Fibroblast of skin of scalp (primary cell): ENCODE data around the gene ERFL.

Source experiments
- DNase-seq: peaks from one replicate; pipeline ENCODE4 v3.0.0-alpha.2; 2013

The ERFL gene

DNA sequence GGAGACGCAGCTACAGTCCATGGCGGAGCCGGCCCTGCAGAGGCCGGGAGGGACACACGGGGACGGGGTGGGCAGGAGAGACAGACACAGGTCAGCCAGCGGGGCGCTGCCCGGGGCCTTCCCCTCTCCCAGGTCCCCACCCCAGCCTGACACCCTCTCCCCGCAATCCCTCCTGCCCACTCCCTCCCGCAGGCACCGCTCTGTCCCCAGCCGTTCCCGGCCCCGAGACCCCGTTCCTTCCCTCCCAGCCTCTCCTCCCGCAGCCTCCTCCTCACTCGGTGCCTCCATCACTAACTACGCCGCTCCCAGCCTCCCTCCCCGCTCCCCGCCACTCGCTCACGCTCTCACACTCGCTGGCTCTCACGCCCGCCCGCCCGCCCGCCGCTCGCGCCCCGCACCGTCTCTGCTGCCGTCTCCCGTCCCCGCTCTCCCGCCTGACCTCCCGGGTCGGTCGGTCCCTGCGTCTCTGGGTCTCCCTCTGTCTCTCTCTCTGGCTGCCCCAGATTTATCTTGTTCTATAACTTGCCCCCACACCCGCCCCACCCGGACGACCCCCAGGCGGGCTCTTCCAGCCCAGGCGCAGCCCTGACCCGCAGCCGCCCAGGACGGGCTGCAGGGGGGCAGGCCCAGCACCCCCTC lies 15.2 kb downstream of the ERFL start:
- no peak for DNase-seq

DNA sequence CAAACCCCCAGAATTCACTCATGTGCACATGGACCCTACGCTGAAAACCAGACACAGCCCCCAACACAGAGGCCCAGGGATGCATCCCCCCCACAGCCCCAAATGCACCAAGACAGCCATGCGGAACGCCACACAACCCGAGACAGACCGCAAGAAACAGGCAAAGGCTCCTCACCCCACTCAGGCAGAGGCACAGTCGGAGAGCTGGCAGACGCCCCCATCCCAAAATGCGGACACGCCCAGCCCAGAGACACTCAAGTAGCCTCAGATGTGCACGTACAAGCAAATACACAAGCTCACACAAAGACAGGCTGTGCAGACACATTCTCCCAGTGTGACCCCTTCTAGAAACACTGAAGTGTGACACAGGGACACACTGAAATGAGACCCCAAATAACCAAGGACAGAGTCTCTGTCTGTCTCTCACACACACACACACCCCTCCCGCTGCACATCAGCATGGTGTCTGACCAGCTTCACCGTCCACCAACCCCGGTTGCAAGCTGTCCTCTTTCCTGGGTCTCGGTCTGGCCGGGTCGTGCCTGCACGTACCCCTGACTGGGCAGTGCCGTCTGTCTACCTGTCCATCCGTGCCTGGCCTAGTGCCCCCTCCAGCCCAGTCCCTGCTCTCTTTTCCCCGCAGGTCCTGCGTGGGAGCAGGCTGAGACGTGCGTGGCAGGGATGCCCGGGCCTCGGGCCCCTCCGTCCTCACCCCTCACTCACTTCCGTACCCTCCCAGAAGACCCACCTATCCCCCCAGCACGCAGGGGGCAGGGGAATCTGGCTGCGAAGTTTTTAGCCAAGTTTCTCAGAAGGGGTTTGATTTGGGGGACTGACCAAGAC lies 16.1 kb downstream of the ERFL start:
- no peak for DNase-seq

DNA sequence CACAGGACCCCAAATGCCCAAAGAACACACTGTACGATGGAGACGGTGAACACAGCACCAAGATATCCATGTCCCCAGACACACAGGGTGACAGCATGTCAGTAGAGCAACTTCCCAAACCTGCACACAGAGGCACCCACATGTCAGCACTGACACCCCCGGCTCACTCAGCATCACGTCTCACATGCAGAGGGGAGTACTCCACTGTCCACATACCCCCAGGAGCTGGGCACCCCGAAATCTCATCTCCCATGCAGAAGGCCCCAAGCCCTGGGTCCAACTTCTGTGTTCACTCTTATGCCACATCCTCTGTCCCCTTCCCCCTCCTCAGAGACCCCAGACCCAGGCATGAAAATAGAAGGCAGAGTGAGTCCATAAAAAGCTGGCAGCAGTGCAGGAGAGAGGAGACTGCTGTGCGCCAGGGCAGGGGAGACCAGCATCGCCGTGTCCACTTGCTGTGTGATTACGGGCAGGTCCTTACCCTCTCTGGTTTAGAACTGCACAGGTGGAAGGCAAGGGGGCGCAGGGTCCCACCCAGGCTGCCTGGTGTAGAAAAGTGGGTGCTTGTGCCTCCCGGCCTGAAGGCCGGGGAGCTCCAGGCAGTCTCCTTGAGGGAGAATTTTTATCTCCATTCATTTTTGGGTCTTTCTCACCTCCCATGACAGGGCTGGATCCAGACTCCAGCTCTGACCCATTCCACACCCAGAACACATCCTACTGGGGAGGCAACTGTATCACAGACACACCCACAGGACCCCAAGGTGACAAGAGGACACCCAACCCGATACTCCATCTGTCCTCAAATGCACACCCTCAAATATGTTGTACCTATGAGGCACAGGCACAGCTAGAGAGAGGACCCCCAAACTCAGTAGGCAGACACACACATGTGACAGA lies 17.0 kb downstream of the ERFL start:
- no peak for DNase-seq

DNA sequence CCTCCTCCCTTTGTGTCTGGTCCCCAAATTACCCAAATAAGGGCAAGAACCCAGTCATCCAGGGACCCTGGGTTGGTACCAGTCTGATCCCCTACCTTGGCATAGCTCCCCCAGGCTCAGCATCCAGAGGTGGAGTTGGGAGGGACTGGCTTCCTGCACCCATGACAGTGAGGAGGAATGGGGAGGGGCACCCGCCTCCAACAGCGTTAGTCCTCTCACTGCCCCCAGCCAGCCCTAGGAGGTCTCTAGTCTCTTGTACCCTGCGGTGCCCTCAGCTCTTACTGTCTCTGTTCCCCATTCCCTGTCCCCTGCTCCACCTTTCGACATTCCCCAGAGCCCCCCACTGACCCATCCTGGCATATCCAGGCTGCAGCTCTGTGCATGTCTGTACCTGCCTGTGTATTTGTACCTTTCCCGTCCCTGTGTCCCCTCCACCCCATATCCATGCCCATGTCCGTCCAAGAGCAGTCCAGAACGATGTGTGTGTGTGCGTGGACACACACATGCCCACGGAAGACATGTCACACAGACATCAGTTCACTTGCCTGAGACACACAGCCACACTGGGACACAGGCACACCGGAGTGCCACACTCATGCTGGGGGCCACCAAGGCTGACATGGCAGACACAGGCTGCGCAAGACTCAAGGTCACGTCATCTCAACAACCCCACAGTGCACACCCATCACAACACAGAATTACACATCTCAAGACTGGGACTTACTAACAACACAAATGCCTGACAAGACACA lies 17.8 kb downstream of the ERFL start:
- DNase-seq = no peak

DNA sequence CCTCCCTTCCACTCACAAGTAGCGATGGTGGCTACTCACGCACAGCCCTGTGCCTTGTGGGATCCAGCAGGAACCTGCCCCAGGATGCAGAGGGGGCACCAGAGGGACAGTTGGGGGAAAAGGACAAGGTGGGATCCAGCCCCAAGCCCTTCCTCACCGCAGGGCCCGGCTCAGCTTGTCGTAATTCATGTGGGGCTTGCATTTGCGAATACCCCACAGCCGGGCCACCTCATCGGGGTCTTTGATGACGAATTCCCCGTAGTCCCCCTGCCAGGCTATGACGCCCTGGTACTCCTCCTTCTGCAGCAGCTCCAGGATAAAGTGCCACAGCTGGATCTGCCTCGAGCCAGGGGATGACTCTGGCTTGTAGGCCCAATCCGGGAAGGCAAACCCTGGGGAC lies 18.5 kb downstream of the ERFL start:
- no peak for DNase-seq

DNA sequence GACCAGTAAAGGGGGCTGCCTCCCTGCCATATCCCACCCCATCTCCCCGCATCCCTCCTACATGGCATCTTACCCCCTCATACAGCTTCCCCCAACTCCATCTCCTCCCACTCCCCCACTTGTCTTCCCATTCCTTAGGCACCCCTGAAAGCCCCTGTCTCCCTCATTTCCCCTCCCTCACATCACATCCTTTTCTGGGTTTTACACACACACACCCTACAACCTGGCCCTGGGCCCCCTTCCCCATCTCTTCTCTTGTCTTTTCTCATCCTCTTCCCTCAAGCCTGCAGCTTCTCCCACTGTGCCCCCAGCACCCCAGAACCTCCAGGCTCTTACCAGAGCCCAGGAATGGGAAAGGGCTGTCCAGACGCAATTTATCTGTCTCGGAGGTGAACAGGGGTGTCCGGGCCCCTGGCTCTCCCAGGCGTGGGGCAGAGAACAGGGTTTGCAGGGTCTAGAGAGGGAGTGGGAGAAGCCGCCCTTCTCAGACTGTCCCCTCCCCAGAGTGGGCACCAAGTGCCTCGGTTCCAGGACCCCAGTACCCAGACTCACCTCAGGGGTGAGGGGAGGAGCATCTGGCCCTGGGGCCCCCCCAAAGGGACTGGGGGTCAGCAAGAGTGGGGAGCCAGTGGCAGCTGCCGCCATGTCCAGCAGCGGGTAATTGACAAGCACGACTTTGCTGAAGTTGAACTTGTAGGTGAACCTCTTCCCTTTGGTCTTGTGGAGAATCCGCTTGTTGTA lies 19.4 kb downstream of the ERFL start:
- no peak for DNase-seq

DNA sequence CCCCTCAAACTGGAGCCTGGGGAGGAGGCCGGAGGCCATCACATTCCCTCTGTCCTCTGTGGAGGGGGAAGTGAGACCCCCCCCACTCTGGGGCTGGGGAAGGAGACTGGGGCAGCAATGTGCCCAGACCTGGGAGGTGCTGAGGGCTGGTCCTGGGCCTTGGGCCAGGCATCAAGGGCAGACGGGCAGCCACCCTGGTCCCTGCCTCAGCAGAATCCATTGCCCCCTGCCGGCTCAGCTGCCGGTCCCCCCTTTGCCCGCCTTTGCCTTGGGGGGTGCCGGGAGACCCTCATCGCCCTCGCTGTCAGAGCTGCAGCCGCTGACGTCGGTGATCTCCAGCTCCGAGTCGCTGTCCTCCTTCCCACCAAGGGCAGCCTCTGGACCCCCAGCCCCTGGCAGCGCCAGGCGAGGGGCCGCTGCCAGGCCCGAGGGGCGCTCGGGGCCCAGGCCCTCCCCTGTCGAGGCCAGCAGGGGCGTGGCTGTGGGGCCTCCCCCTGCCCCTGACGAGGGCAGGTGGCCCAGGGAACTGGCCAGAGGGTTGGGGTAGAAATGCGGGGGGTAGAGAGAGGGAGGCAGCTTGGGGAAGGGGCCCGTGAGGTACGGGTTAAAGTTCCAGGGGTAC lies 20.1 kb downstream of the ERFL start:
- DNase-seq = no peak

DNA sequence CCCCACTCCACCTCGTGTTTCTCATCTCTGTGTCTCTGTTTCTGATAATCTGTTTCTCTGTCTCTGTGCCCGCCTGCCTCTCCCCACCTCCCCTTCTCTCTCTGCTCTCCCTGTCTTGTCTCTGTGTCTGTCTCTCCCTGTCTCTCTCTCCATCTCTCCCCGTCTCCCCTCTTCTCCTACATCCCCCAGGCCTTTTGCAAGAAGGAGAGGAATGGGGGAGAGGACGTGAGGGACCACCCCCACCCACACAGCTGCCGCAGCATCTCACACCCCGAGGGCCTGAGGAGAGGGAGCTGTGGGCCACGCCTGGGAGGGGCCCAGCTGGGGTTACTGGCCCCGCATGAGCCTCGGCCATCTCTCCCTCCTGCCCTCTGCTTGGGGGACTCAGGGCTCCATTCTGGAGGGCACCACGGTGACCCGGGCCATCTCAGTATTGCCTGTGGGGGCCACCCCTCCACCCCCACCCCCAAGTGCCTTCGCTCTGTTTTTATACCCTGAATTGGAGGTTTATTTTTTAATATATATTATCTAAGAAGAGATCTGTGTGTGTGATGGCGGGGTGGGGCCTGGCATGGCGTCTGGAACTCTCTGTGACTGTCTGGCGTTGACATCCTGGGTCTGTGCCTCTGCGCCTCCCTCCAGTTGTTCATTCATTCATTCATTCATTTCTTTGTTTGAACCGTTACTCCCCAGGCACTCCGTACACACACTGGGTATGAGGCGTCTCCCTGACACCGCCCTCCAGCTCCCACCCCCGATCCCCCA lies 21.2 kb downstream of the ERFL start:
- no peak for DNase-seq

DNA sequence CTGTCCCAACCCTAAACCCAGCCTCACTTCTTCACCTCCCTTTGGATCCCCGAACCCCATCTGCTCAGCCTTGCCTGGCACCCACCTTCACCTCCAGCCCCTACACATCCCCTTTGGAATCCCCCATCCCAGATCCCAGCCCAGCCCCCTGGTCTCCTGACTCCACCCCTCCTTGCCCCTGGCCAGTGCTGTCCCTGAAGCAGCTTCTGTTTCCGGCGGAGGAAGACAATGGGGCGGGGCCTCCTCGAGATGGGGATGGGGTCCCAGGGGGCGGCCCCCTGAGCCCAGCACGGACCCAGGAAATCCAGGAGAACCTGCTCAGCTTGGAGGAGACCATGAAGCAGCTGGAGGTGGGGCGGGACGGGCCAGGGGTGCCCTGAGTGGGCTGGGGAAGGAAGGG lies 22.0 kb downstream of the ERFL start:
- DNase-seq = no peak

DNA sequence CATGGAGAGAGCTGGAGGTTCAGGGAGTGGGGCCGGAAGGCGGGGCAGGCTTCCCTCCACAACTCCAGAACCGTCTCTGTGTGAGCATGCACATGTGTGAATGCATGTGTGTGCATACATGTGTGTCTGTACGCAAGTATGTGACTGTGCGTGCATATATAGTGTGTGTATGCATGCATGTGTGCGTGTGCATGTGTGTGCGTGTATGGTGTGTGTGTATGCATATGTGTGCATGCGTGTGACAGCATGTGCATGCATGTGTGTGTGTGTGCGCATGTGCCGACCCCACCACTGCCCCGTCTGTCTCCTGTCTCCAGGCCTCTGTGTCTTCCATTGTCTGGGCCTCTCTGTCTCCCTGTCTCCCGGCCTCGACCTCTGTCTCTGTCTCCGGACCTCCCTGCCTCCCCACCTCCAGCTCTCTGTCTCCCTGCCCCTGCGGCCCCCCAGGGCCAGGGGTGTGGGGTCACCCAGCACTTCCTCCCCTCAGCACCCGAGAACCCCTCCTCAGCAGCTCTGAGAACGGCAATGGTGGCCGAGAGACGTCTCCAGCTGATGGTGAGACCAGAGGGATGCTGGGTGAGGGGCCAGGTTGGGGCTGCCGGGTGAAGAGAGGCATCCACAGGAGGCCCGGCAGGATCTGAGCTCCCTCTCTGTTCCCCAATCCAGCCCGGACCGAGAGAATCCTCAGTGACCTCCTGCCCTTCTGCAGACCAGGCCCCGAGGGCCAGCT lies 22.8 kb downstream of the ERFL start:
- DNase-seq = no peak

DNA sequence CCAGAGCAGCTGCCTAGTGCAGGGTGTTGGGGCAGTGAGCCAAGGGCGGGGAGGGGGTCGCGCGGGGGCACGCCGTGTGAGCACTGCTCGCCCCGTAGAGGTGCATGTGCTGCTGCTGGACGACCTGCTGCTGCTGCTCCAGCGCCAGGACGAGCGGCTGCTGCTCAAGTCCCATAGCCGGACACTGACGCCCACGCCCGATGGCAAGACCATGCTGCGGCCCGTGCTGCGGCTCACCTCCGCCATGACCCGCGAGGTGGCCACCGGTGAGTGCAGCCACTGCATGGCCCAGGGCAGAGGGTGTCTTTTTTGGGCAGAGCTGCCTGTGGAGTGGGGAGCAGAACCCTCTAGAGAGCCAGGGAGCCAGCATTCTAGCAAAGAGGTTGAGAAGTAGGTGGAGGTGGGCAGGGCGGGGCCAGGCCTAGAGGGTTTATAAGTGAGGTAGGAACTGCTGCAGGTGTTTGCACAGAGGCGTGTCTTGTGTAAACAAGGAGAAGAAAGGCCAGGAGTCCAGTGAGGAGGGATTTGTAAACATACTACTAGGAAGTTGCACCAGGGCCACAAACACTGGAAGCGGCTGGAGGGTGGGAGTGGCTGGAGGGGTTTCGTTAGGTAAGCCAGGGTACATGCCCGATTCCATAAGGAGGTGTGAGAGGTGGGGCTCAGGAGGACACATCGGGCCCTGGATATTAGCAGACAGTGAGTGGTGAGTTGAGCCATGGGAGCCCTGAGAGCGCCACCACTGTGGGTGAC lies 24.0 kb downstream of the ERFL start:
- DNase-seq = no peak

DNA sequence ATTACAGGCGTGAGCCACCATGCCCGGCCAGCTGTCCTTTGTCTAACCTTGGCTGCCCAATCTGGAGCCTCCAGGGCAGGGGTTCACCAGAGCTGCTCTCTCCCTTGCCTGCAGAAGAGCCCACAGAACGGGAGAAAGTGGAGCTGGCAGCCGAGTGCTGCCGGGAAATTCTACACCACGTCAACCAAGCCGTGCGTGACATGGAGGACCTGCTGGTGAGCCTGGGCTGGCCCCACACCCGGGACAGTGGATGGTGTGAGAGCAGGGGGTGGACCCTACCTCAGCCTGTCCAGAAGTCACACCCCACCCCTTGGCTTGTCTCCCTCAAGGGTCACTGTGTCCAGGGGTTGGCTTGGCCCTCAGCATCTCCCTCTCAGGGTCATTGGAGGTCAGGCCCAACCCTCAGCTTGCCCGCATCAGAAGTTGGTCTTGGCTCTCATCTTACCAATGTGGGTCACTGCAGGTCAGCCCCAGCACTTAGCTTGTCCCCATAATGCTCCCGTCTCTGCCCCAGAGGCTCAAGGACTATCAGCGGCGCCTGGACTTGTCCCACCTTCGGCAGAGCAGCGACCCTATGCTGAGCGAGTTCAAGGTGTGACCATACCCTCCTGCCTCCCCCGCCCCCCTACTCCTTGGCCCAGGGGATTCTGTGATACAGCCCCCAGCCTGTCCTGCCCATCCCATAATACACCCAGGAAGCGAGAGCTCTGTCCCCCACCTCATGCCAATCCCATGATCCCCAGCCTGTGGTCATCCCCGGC lies 24.9 kb downstream of the ERFL start:
- DNase-seq = no peak

DNA sequence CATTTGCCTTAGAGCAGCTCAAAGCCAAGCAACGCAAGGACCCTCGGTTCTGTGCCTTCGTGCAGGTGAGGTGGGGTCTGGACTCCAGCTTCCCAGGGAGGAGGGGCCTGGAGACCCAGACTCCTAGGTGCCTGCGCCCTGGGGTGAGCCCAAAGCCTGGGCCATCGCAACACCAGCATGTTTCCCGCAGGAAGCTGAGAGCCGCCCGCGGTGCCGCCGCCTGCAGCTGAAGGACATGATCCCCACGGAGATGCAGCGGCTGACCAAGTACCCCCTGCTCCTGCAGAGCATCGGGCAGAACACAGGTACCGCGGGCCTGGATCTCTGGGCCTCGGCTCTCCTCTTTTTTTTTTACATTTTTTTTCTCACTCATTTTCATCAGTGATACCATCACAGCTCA lies 25.7 kb downstream of the ERFL start:
- no peak for DNase-seq

DNA sequence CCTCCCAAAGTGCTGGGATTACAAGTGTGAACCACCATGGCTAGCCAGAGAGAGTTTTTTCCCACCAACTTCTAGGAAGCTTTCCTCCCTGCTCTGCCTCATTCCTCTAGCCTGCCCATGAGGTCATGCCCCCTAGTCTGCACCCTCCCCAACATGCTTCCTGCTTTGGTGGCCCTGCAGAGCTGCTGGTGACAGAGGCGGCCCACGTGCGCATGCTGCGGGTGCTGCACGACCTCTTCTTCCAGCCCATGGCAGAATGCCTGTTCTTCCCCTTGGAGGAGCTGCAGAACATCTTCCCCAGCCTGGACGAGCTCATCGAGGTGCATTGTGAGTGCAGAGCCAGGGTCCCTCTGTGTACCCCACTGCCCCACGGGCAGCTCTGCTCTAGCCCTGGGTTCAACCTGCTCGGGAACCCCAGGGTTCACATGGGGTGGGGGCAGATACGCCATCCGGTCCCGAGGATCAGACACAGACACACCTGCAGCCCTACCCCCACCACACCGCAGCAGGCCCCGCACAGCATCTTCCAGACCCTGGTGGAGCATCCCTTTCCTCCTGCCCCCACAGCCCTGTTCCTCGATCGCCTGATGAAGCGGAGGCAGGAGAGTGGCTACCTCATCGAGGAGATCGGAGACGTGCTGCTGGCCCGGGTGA lies 26.4 kb downstream of the ERFL start:
- no peak for DNase-seq

DNA sequence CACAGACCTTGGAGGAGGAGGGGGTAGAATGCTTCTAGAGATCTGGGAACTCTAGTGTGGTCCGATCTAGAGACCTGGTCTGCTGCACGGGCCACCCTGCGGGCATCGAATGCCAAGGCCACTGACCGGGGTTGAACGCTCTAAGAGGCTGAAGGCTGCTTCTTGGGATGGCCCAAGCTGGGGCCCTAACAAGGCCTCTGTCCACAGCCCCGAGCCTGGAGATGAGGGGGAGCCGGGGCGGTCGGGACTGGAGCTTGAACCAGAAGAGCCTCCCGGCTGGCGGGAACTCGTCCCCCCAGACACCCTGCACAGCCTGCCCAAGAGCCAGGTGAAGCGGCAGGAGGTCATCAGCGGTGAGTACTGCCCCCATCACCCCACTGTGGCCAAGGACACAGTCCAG lies 30.0 kb downstream of the ERFL start:
- no peak for DNase-seq

DNA sequence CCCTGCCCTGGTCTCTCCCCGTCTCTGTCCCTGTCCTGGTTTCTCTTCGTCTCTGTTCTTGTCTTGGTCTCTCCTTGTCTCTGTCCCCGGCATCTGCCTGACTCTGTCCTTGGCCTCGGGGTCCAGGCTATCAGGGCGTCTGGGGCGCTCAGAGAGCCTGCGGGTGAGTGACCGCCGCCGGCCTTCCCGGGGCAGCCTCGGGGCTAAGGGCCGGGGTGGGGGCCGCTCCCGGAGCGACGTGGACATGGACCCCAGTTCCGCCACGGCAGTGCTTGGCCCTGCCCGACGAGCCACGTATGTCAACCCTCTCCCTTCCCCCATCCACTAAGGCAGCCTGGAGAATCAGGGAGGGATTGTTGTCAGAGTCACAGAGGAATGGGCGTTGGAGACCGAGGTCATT lies 30.4 kb downstream of the ERFL start:
- DNase-seq = no peak

DNA sequence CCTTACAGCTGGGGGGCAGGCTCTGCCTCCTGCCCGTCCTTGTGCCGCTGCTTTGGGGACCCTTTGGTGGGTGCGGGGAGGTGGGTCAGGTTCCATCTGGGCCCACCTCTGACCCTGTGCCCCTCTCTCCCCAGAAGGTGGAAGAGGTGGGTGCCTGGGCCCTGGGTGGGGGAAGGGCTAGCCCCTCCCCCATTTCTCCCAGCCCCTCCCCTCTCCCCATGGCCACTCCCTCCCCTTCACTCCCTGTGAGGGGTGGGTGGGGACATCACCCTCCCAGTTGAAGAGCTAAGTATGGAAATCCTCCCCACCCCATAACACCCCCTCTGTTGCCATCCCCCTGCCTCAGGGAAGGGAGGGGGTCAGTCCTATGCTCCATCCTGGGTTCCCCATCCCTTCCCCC lies 31.1 kb downstream of the ERFL start:
- DNase-seq = no peak

DNA sequence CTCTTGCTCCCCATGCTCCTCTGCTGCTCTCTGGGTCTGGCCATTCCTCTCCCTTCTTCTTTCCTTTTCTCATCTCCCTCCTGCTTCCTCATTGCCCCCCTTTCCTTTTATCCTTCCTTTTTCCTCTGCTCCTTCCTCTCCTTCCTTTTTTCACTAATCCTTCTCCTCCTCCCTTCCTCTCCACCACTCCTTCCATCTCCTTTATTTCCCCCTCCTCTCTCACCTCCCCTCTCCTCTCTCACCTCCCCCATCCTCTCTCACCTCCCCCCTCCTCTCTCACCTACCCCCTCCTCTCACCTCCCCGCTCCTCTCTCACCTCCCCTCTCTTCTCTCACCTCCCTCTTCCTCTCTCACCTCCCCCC lies 31.7 kb downstream of the ERFL start:
- DNase-seq = no peak
